ENCODE measurements around the gene CTAGE1.
"Not testable (repeated sequence)": the region's sequence is repeated elsewhere in the genome, so short reads cannot be mapped to it uniquely, and the experiment has no call there.

CTAGE1 gene

GRCh38 chr18:22398464-22398863 lies 19.3 kb downstream of the CTAGE1 start:
- Histone ChIP-seq H3K9me3 (ENCODE audit: severe bottlenecking) (no peaks in the 10 kb centered on the region), H3K27ac (no peak overlapping the region), H3K4me3 (ENCODE audit: low read depth, low read length) (no peak overlapping the region), H3K27me3 (ENCODE audit: insufficient read depth, low read depth, severe bottlenecking) (peaks cover 49% of the 10 kb centered on the region), H3K36me3 (no peaks in the 10 kb centered on the region)
- TF ChIP-seq CTCF (IDR thresholded peaks at IDR 0.05; ENCODE audit: low read depth, low read length): no peak
- no peak for DNase-seq

DNA sequence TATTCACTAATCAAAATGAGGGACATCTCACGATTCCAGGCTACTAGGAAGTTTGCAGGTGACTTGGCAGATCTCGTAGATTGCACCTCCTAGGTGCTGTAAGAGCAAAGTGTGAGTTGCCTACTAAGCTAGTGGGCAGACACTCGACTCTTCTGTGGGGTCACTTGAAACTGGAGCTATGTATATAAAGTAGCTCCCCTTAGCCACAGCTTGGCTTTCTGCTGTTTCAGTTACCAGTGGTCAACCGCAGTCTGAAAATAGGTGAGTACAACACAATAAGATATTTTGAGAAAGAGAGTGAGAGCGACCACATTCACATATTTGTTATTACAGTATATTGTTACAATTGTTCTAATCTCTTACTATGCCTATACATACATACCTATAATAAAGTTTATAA lies 23.3 kb downstream of the CTAGE1 start:
- TF ChIP-seq CTCF (IDR thresholded peaks at IDR 0.05; ENCODE audit: low read depth, low read length): no peak
- no peak for DNase-seq
- no peaks in the 10 kb centered on the region for H3K36me3 ChIP-seq

DNA sequence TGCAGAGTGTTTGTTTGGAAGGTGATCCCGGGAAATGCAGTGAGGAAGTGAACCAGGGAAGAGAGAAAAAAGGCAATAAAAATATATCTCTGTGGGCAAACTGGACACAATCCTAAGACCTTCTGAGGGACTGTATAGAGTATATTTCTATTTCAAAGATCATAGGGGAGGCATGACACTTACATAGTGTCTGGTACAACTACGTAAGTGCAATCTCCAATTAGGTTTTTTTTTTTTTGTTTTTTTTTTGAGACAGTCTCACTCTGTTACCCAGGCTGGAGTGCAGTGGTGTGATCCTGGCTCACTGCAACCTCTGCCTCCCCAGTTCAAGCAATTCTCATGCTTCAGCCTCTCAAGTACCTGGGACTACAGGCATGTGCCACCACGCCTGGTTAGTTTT lies 24.6 kb downstream of the CTAGE1 start:
- H3K27ac ChIP-seq; H3K9me3 ChIP-seq (ENCODE audit: severe bottlenecking); H3K4me3 ChIP-seq (ENCODE audit: low read depth, low read length); H3K36me3 ChIP-seq; DNase-seq: not testable (repeated sequence)
- H3K27me3 ChIP-seq (ENCODE audit: insufficient read depth, low read depth, severe bottlenecking): peaks cover 29% of the 10 kb centered on the region

More for the DNA sequence above, 23.3 kb downstream of the CTAGE1 start:
- Histone ChIP-seq H3K27ac (no peak overlapping the region), H3K4me3 (ENCODE audit: low read depth, low read length) (no peak overlapping the region), H3K9me3 (ENCODE audit: severe bottlenecking) (no peaks in the 10 kb centered on the region), H3K27me3 (ENCODE audit: insufficient read depth, low read depth, severe bottlenecking) (peaks cover 33% of the 10 kb centered on the region)

- H3K4me3 ChIP-seq (ENCODE audit: low read depth, low read length): no peak overlapping the region
- no peak for TF ChIP-seq CTCF (IDR thresholded peaks at IDR 0.05; ENCODE audit: low read depth, low read length)
- no peak overlapping the region for H3K27ac ChIP-seq
- H3K9me3 ChIP-seq (ENCODE audit: severe bottlenecking): no peaks in the 10 kb centered on the region
- no peaks in the 10 kb centered on the region for H3K36me3 ChIP-seq
- peaks cover 36% of the 10 kb centered on the region for H3K27me3 ChIP-seq (ENCODE audit: insufficient read depth, low read depth, severe bottlenecking)
- no peak for DNase-seq
Measured at GRCh38 chr18:22391407-22392345, 26.0 kb downstream of the CTAGE1 start.

DNA sequence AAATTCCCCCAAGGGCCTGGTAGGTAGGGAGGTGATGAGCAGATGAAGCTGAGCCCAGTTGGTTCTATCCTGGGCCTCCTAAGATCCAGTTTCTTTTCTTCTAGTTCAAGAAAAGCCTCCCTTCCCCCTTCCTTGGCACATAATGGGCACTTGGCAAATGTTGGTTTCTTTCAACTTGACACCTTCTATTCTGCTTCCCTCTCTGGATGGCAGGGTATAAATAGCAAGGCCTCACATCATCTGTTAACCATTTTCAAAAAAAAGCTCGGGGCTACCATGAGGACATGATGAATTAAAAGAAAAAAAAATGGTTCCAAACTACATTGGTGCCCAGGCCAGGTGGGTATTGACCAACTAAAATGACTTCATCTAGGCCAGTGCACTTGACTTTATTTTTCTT lies 29.9 kb downstream of the CTAGE1 start:
- H3K27ac ChIP-seq: no peak overlapping the region
- H3K27me3 ChIP-seq (ENCODE audit: insufficient read depth, low read depth, severe bottlenecking): peaks cover 53% of the 10 kb centered on the region
- no peak for DNase-seq
- H3K4me3 ChIP-seq (ENCODE audit: low read depth, low read length): no peak overlapping the region
- H3K36me3 ChIP-seq: no peaks in the 10 kb centered on the region
- no peak for TF ChIP-seq CTCF (IDR thresholded peaks at IDR 0.05; ENCODE audit: low read depth, low read length)
- H3K9me3 ChIP-seq (ENCODE audit: severe bottlenecking): no peaks in the 10 kb centered on the region

DNA sequence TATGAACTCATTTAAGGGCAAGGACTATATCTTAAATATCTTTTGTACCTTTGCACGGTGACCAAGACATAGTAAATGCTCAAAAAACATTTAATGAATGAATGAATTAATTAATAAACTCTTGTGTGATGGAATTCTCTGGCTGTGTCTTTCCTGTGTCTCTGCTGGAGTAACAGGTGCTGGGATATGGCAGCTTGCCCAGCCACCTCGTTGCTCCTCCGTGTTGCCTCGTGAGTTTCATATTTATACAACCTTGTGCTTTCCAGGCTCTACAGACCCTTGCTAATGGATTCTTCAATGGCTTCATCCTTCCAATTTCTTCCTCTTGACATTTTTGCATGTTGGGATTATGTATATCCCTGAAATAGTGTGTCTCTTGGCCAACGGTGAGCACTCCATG lies 30.4 kb downstream of the CTAGE1 start:
- Histone ChIP-seq H3K4me3 (ENCODE audit: low read depth, low read length) (no peak overlapping the region), H3K27ac (no peak overlapping the region), H3K27me3 (ENCODE audit: insufficient read depth, low read depth, severe bottlenecking) (peaks cover 54% of the 10 kb centered on the region), H3K36me3 (no peaks in the 10 kb centered on the region), H3K9me3 (ENCODE audit: severe bottlenecking) (no peaks in the 10 kb centered on the region)
- no peak for TF ChIP-seq CTCF (IDR thresholded peaks at IDR 0.05; ENCODE audit: low read depth, low read length)
- no peak for DNase-seq
